ENCODE measurements around the gene GAB1.

The GAB1 gene

GRCh38 chr4:143341186-143341755 is 4.6 kb downstream of the GAB1 start:
- DNase-seq (ENCODE audit: low spot score): no peak
- H3K4me3 ChIP-seq (ENCODE audit: severe bottlenecking): no peak overlapping the region

GRCh38 chr4:143343276-143343831 is 6.7 kb downstream of the GAB1 start:
- peaks cover 32% of the 10 kb centered on the region for H3K4me1 ChIP-seq (ENCODE audit: insufficient read depth, poor library complexity, severe bottlenecking)
- TF ChIP-seq CTCF (IDR thresholded peaks at IDR 0.05; ENCODE audit: poor library complexity, severe bottlenecking): no peak

More at GRCh38 chr4:143341186-143341755, 4.6 kb downstream of the GAB1 start:
- no peak for TF ChIP-seq CTCF (IDR thresholded peaks at IDR 0.05; ENCODE audit: poor library complexity, severe bottlenecking)
- Histone ChIP-seq H3K4me1 (ENCODE audit: insufficient read depth, poor library complexity, severe bottlenecking) (peaks cover 23% of the 10 kb centered on the region), H3K9me3 (ENCODE audit: severe bottlenecking) (no peaks in the 10 kb centered on the region), H3K36me3 (ENCODE audit: low read depth) (no peaks in the 10 kb centered on the region), H3K27ac (ENCODE audit: poor library complexity, severe bottlenecking) (no peak overlapping the region), H3K27me3 (ENCODE audit: insufficient read depth, poor library complexity, severe bottlenecking) (no peaks in the 10 kb centered on the region)
- no peak for ATAC-seq (ENCODE audit: low read depth)

GRCh38 chr4:143344041-143344440 is 7.4 kb downstream of the GAB1 start:
- H3K9me3 ChIP-seq (ENCODE audit: severe bottlenecking): no peaks in the 10 kb centered on the region

More at GRCh38 chr4:143343276-143343831, 6.7 kb downstream of the GAB1 start:
- no peak for ATAC-seq (ENCODE audit: low read depth)
- Histone ChIP-seq H3K9me3 (ENCODE audit: severe bottlenecking) (no peaks in the 10 kb centered on the region), H3K27me3 (ENCODE audit: insufficient read depth, poor library complexity, severe bottlenecking) (no peaks in the 10 kb centered on the region), H3K36me3 (ENCODE audit: low read depth) (no peaks in the 10 kb centered on the region), H3K27ac (ENCODE audit: poor library complexity, severe bottlenecking) (no peak overlapping the region), H3K4me3 (ENCODE audit: severe bottlenecking) (no peak overlapping the region)
- no peak for DNase-seq (ENCODE audit: low spot score)

GRCh38 chr4:143344774-143345173 is 8.1 kb downstream of the GAB1 start:
- no peak for TF ChIP-seq CTCF (IDR thresholded peaks at IDR 0.05; ENCODE audit: poor library complexity, severe bottlenecking)
- ATAC-seq (ENCODE audit: low read depth): no peak
- no peak overlapping the region for H3K4me3 ChIP-seq (ENCODE audit: severe bottlenecking)

More at GRCh38 chr4:143344041-143344440, 7.4 kb downstream of the GAB1 start:
- H3K27ac ChIP-seq (ENCODE audit: poor library complexity, severe bottlenecking): no peak overlapping the region
- no peaks in the 10 kb centered on the region for H3K27me3 ChIP-seq (ENCODE audit: insufficient read depth, poor library complexity, severe bottlenecking)
- no peak for TF ChIP-seq CTCF (IDR thresholded peaks at IDR 0.05; ENCODE audit: poor library complexity, severe bottlenecking)
- DNase-seq (ENCODE audit: low spot score) (no peak), ATAC-seq (ENCODE audit: low read depth) (no peak)
- no peak overlapping the region for H3K4me3 ChIP-seq (ENCODE audit: severe bottlenecking)
- H3K36me3 ChIP-seq (ENCODE audit: low read depth): no peaks in the 10 kb centered on the region
- peaks cover 28% of the 10 kb centered on the region for H3K4me1 ChIP-seq (ENCODE audit: insufficient read depth, poor library complexity, severe bottlenecking)

GRCh38 chr4:143345356-143345755 is 8.7 kb downstream of the GAB1 start:
- H3K4me1 ChIP-seq (ENCODE audit: insufficient read depth, poor library complexity, severe bottlenecking): peaks cover 28% of the 10 kb centered on the region
- no peak for DNase-seq (ENCODE audit: low spot score)
- no peaks in the 10 kb centered on the region for H3K27me3 ChIP-seq (ENCODE audit: insufficient read depth, poor library complexity, severe bottlenecking)
- TF ChIP-seq CTCF (IDR thresholded peaks at IDR 0.05; ENCODE audit: poor library complexity, severe bottlenecking): no peak
- no peak overlapping the region for H3K27ac ChIP-seq (ENCODE audit: poor library complexity, severe bottlenecking)
- no peak overlapping the region for H3K4me3 ChIP-seq (ENCODE audit: severe bottlenecking)
- no peaks in the 10 kb centered on the region for H3K36me3 ChIP-seq (ENCODE audit: low read depth)
- H3K9me3 ChIP-seq (ENCODE audit: severe bottlenecking): no peaks in the 10 kb centered on the region
- no peak for ATAC-seq (ENCODE audit: low read depth)

More at GRCh38 chr4:143344774-143345173, 8.1 kb downstream of the GAB1 start:
- Histone ChIP-seq H3K27me3 (ENCODE audit: insufficient read depth, poor library complexity, severe bottlenecking) (no peaks in the 10 kb centered on the region), H3K4me1 (ENCODE audit: insufficient read depth, poor library complexity, severe bottlenecking) (peaks cover 28% of the 10 kb centered on the region), H3K27ac (ENCODE audit: poor library complexity, severe bottlenecking) (no peak overlapping the region), H3K36me3 (ENCODE audit: low read depth) (no peaks in the 10 kb centered on the region), H3K9me3 (ENCODE audit: severe bottlenecking) (no peaks in the 10 kb centered on the region)
- DNase-seq (ENCODE audit: low spot score): no peak

Data from RWPE2 (cell line).